SK-N-SH (cell line): Measurements from ENCODE around the gene DNAJB6.

Experiments
- CHD2 ChIP-seq: fragments of 150-350 bp; IDR thresholded peaks from 2 replicates; pipeline ENCODE4 v1.6.1; 2018; ENCODE audit warnings: low read length; ENCODE audit not compliant: partially characterized antibody
- CTCF ChIP-seq: fragments of 200-600 bp; sonication (generic); IDR thresholded peaks from 2 replicates; pipeline ENCODE4 v1.6.1; 2017; ENCODE audit warnings: antibody characterized with exemption, mild to moderate bottlenecking, moderate library complexity
- EP300 ChIP-seq, 2 experiments: IDR thresholded peaks; 2 replicates each; pipeline versions ENCODE4 v1.4.0 to v1.6.1; 2012; ENCODE audit warnings: borderline replicate concordance in 1 of 2, low read depth in 1 of 2, low read length in 1 of 2
- EZH2phosphoT487 ChIP-seq: fragments of 200-600 bp; sonication (generic); IDR thresholded peaks from 2 replicates; pipeline ENCODE4 v1.6.1; 2017; ENCODE audit warnings: low read depth, mixed run types, mild to moderate bottlenecking, antibody characterized with exemption, moderate library complexity, borderline replicate concordance
- GATA2 ChIP-seq: sonication (generic); formaldehyde crosslinking; IDR thresholded peaks from 2 replicates; pipeline ENCODE4 v1.5.0; 2020; ENCODE audit warnings: mild to moderate bottlenecking, missing genetic modification reagents
- MAX ChIP-seq: IDR thresholded peaks from 2 replicates; pipeline ENCODE4 v1.4.0; 2012; ENCODE audit warnings: low read depth
- NFIC ChIP-seq: IDR thresholded peaks from 2 replicates; pipeline ENCODE4 v1.4.0; 2012; ENCODE audit warnings: borderline replicate concordance
- RAD21 ChIP-seq: IDR thresholded peaks from 2 replicates; pipeline ENCODE4 v1.6.1; 2012; ENCODE audit warnings: mild to moderate bottlenecking, low read length
- RCOR1 ChIP-seq: fragments of 150-350 bp; IDR thresholded peaks from 2 replicates; pipeline ENCODE4 v1.6.1; 2017; ENCODE audit warnings: antibody characterized with exemption, low read length
- REST ChIP-seq: IDR thresholded peaks from 2 replicates; pipeline ENCODE4 v1.6.1; 2012; ENCODE audit warnings: mild to moderate bottlenecking, low read depth, low read length, moderate library complexity
- USF1 ChIP-seq: IDR thresholded peaks from 2 replicates; pipeline ENCODE4 v1.4.0; 2012; ENCODE audit warnings: low read depth, borderline replicate concordance
- USF2 ChIP-seq: fragments of 150-350 bp; IDR thresholded peaks from 2 replicates; pipeline ENCODE4 v1.6.1; 2017; ENCODE audit warnings: antibody characterized with exemption, low read length, low read depth, borderline replicate concordance
- ZBTB33 ChIP-seq: IDR thresholded peaks from 2 replicates; pipeline ENCODE4 v1.4.0; 2012; ENCODE audit warnings: low read depth, borderline replicate concordance

- TF ChIP-seq NFIC (no peak), CTCF (no peak), CHD2 (no peak), USF2 (no peak), EZH2phosphoT487 (no peak), REST (no peak), GATA2 (CRISPR knock-in tag) (no peak), USF1 (no peak), RAD21 (no peak), EP300 (IDR thresholded peaks at IDR 0.05; ENCODE audit: borderline replicate concordance in 1 of 2, low read depth in 1 of 2, low read length in 1 of 2) (no peak), ZBTB33 (no peak), MAX (no peak), RCOR1 (no peak)
These were observed 41.6 kb downstream of the DNAJB6 start for GRCh38 chr7:157378390-157378789.
